ENCODE measurements around the gene FAM217A.

Gene FAM217A

GRCh38 chr6:4021133-4021853 lies 57.6 kb downstream of the FAM217A start:
- peak; percentile 84 for DNase-seq (ENCODE audit: low spot score)

- no peak for DNase-seq (ENCODE audit: low spot score)
These were observed 58.2 kb downstream of the FAM217A start for GRCh38 chr6:4020822-4021132.

GRCh38 chr6:4018924-4019236 lies 60.1 kb downstream of the FAM217A start:
- no peak for DNase-seq (ENCODE audit: low spot score)

All from CD4-positive, alpha-beta T cell treated with Interleukin-15 for 4 hours (primary cell).